Medulla oblongata (tissue), 1 donor: Measurements from ENCODE around the gene RCOR2.

Experiments used
- DNase-seq: peaks from one replicate; pipeline ENCODE4 v3.0.0-alpha.2; 2015; ENCODE audit errors: extremely low spot score

The RCOR2 gene

GRCh38 chr11:63923319-63923718, 6.4 kb upstream of the RCOR2 start:
- DNase-seq = no peak

DNA sequence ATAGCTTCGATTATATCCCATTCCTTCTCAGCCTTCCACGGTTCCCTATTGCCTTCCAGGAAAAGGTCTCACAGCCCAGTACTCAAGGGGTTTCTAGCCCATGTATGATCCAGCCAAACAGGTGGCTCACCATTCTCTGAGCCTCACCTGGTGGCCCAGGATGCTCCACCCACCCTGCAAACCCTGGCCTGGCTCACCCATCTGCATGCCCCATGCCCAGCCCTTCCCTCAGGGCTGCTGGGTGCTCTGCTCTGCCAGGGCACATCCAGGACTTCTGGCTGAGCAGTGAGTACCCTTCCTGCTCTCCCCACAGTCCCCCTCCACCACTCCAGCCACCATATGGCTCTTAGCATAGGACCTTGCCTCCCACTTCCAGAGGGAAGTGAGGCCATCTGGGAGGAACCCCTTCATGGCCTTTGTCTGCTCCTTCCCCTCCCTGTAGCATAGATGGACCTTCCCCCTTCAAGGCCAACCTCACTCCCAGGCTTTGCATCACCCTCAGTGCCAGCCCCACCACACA, 5.8 kb upstream of the RCOR2 start:
- no peak for DNase-seq

DNA sequence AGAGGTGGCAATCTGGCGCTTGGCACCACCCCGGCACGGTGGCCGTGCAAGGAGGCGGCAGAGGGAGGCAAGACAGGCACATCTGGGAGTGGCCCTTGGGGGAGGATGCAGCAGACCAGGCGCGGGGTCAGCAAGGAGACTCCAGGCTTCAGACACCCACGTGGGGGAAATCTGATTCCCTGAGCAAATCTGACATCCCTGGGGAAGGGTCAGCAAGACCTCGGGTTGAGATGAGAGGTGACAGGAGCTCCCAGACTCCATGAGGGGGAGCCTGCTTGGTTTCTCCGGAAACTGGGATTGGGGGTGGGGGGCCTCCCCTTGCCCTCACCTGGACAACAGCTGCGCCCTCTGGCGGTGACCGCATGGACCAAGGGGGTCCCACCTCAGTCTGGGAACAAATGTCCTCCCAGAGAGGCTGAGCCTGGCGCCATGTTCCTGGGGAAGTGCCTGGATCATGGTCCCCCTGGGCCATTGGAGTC, 4.0 kb upstream of the RCOR2 start:
- DNase-seq = no peak

DNA sequence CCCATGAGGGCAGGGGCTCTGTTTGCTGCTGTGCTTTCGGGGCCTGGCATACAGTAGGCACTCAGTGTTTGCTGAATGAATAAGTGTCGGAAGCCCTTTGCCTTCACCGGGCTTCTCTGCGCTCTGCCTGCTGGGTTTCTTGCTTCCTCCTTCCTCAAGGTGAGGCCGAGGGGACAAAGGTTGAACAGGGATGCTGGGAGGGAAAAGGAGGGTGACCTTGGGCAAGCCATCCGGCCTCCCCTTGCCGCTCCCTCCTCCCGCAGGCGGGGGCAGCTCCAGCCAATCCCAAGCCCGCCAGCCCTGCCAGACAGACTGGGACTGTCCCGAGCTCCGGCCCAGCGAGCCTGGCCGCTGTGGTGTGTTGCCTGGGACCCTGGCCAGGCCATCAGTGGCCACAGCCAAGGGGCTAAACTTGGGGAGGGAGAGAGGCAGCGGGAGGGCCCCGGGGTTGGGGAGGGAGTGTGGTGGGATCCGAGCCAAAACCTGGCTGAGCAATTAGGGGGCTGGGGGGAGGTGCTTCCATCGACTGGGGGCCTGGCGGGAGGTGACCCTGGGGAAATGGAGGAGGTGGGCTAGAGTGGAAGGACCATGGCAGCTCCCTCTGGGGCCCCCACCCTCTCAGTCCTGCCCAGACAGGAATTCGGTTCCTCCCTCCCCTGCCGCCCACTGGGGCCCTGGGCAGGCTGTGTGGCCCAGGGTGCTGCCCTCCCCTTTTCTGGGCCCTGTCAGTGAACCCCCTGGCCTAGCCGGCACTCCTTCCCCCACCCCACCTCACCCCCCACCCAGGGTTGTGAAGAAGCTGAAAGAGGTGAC, 3.4 kb upstream of the RCOR2 start:
- DNase-seq = peak; percentile 83

GRCh38 chr11:63919267-63920125, 2.5 kb upstream of the RCOR2 start:
- DNase-seq = peak; percentile 55

DNA sequence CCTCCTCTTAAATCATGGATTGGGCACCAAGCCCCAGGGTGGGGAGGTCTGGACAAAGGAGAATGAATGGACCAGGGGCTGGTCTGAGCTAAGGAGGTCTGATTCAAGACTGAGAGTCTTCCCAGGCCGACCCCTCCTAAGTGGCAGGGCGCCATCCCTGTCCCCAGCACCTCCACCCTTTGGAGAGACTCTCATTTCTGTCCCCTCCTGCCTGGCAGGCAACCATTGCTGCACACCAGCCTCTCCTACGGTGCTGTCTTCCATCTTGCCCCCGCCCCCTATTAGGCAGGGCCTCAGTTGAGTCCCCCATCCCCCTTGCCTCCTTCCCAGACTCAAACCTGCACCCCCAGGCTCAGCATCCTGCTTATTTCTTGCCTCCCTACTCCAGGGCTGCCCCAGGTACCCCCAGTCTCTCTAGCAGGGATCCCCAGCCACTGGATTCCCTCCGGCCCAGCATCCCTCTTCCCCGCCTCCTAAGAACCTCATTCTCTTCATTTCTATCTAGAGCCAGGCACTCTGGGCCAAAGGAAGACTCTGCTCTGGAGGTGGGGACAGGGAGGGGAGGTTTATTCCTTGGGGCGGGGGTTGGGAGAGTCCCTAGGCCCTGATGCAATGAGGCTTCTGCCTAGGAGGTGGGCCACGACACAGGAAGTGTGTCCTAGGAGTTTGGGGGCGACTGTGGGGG, 1.7 kb upstream of the RCOR2 start:
- DNase-seq = peak; percentile 34

- peak; percentile 78 for DNase-seq
Measured at GRCh38 chr11:63917692-63918506, 935 bp upstream of the RCOR2 start.

- DNase-seq = peak; percentile 33
Measured at GRCh38 chr11:63915961-63916836, 765 bp downstream of the RCOR2 start.

DNA sequence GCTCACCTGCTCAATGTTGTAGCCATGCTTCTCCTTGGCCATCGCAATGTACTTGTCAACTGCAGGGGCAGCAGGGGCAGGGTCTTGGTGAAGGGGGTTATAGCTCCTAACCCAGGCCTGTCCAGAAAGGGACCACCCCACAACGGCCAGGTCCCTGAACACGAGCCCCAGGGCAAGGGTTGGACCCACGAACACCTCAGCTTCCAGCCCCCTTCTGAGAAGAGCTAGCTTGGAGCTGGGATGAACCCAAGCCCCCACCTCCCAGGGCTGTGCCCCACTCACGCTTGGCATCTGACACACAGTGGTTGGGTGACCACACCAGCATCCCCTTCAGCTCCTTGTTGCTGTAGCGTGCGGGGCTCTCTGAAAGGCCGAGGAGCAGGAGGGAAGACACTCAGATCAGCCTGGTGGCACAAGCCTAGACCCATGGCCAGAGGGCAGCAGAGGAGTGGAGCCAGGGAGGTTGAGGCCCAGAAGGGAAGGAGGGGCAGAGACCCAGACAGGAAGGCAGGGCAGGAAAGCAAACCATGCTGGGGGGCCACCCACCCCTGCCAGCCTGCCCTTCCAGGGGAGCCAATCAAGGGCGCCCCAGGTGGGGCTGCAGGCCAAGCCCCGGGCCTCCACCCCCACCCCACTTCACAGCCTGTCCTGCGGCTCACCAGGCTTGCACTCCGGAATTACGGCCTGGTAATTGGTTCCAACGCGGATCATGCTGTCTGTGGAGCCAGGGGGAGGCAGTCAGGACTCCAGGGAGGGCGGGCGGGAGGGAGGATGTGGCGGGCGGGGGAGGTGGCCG, 1.9 kb downstream of the RCOR2 start:
- no peak for DNase-seq

- no peak for DNase-seq
Measured at GRCh38 chr11:63913866-63914830, 2.8 kb downstream of the RCOR2 start.

DNA sequence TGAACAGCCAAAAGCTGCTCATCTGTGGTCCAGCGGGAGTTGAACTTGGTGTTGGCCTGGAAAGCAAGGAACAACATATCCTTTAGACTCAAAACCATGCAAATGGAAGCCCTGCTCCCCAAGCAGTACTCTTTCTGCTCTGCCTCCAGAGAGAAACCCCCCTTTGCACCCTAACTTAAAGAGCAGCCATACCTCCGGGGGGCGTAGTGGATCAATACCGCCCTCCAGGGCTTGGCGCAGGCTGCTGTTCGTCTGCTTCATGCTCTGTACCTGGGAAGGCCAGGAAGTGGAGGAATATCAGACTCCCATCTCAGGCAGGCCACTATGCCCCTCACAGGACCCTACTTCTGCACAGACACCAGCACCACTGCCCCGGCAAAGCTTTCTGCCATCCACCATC, 4.3 kb downstream of the RCOR2 start:
- no peak for DNase-seq

DNA sequence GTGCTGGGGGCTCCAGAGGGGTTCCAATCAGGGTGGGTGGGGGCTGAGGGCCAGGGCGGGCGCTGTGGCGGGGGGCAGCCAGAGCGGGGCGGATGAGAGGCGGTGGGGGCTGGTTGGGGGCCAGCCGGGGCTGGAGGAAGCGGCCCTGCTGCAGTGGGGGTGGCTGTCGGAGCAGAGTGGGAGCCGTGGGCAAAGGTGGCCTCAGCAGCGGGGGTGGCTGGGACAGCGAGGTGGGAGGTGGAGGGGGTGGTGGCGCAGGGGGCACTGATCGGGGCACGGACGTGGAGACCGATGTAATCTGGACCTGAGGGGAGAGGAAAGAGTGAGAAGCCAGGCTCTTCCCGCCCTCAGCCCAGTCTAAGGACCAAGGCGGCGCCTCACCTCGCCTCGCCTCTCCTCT, 5.1 kb downstream of the RCOR2 start:
- DNase-seq = no peak

DNA sequence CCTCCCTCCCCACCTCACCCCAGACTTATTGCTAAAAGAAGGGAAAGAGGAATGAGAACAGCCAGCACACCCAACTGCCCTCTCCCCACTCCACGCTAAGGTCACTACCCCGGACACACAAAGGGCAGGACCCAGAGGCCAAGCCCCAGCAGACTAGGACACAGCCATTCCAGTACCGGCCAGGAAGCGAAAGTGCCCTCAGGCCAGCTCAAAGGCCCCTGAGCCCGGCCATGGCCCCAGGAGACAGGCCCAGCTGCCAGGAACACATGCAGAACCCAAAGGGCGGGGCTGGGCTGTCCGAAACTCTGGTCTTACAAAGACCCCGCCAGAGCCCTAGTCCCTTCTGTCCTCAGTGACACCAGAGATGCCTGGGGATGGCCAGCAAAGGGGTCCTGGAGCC, 5.5 kb downstream of the RCOR2 start:
- DNase-seq = no peak

GRCh38 chr11:63910675-63911074, 6.3 kb downstream of the RCOR2 start:
- no peak for DNase-seq

DNA sequence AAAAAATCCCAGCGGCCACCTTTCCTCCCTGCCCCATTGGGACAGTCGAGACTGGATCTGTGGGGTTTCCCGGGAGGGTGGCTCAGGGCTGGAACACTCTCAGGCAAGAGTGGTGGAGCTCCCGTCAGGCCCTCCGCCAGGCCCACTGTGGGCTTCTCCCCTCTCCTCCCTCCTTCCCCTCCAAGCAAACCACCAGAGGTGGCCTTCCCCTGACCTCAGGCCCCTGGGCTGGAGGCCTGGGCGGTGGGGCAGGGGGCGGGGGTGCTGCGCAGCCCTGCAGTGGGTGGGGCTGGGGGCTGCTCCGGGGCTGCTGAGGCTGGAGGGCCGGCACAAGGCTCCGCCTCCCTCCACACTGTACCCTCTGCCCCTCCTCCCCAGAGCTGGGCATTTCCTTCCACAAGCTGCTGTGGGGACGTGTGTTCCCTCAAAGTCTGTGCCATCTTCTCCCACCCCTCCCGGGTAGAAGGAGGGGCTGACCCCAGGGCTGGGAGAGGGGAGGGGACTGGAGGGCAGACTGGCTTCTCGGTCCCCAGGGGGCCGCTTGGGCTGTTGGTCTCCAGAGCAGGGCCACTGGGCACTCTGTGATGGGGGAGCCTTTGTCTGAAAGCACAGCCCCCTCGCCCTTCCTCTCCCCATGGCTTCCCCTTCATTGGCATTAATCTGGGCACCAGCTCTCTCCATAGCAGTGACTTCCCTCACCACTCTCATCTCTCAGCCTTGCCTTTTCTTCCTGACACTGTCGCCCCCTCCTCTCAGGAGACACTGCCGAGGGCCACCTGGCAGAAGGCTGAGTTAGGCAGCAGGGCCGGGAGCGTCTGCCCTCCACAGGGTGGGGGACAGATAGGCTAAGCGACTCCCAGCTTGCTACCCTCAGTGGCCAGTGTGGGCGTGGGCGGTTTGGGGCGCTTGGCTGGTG, 7.1 kb downstream of the RCOR2 start:
- DNase-seq = no peak

GRCh38 chr11:63908631-63909401, 8.1 kb downstream of the RCOR2 start:
- DNase-seq = peak; percentile 22
